ENCODE measurements around the gene GRIK4.

GRCh38 chr11:120532082-120532831, 20.7 kb downstream of the GRIK4 start:
- no peak for TF ChIP-seq CTCF (IDR thresholded peaks at IDR 0.05)
- no peak for TF ChIP-seq EZH2 (IDR thresholded peaks at IDR 0.05; ENCODE audit: borderline replicate concordance, insufficient read depth, low read depth, low read length, poor library complexity, severe bottlenecking)
